ENCODE results near the gene CNTFR.

CNTFR gene

DNA sequence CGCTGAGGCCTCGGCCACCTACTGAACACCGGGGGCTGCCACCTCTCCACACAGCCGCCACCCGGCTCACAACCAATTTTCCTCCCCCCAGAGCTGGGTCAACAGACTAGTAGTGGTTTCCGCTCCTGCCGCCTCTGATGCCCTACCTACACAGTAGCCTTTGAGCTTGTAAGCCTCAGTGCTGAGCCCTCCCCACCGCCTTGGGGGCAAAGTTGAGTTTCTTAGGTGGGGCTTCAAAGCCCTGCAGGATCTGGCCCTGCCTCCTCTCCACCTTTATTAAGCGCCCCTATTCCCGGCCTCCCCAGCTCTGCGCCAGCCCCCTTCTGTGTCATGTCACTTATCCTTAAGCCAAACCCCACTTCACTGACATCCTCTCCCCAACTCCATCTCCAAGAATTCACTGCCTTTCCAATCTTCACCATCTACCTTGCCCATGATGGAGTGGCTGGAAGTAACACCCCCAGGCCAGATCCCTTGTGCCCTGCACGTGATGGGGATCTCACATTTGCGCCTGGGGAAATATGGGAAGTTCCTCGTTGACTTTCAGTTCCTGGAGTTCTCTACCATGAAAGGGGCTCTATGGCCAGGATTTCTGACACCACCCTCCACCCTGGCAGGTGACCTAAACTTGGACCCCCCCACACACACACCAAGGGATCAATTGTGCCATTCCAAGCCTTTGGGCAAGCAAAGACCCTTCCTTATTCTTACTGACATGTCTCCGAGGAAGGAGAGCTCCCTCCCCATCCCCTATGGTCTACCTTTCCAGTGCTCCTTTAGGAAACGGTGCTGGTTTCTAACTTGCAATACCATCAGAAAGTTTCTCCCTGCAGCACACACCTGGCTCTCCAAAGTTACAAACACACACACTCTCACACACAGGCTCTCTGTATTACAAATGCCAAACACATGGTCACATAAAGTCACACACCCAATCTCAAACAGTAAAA is 2.7 kb upstream of the CNTFR start:
- Histone ChIP-seq H3K27ac (peak overlapping the region in 8 of 21 experiments; percentile 38 to 74 (median 63)), H3K4me3 (peak overlapping the region in 5 of 7 experiments; percentile 26 to 63 (median 31))

DNA sequence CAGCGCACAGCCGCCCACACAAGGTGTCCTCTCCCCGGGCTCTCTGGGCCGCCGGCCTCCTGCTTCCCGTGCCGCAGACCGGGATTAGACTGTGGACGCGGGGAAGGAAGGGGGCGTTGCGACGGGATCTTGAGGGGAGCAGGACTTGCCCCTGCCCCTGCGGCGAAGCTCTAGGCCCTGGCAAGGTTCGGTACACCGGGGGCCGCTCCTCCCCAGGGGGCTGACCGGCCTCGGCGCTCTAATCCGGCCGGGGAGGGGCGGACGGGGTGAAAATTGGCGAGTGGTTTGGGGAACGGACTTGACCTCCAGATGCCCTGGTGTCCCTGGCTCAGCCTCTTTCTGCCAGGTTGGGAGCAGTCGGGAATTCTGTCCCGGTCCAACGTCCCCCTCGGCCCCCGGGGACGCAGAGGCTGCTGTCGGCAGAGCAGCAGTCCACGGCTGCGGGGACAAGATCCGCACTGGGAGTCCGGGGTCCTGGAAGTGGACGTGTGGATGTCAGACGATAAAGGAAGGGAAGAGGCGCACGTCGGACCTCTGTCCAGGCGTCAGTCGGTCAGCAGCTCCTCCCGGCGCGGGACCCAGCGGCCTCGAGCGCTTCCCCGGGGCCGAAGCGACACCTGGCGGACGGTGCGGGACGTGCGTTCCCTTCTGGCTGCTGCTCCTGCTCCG is 1.9 kb upstream of the CNTFR start:
- H3K27ac ChIP-seq: peak overlapping the region in 7 of 21 experiments; percentile 44 to 76 (median 63)
- H3K4me3 ChIP-seq: peak overlapping the region; percentile 22 to 63 (median 29)

- H3K27ac ChIP-seq: peak overlapping the region in 9 of 21 experiments; percentile 2 to 76 (median 51)
- peak overlapping the region; percentile 29 to 63 (median 36) for H3K4me3 ChIP-seq
Measured at GRCh38 chr9:34590381-34591247, 1.1 kb upstream of the CNTFR start.

GRCh38 chr9:34588671-34589635 is 571 bp downstream of the CNTFR start:
- Histone ChIP-seq H3K4me3 (peak overlapping the region in 6 of 7 experiments; percentile 29 to 63 (median 38)), H3K27ac (peak overlapping the region in 1 of 21 experiments; percentile 29)

DNA sequence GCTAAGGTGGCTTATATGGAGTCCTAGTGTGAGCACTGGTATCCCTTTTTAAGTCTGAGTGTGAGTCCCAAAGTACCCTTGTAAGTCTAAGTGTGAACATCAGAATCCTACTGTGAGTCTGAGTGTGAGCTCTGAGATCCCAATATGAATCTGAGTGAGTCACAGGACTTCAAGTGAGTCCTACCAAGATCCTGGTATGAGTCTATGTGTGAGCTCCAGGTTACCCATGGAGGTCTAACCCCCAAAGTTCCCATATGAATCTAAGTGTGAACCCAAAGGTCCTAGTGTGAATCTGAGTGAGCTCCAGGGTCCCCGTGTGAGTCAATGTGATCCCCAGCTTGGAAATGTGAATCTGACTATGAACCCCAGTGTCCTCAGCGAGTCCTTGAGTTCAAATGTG is 2.3 kb downstream of the CNTFR start:
- Histone ChIP-seq H3K27ac (no peak overlapping the region), H3K4me3 (no peak overlapping the region)

- Histone ChIP-seq H3K4me3 (no peak overlapping the region), H3K27ac (no peak overlapping the region)
Measured at GRCh38 chr9:34585946-34586669, 3.4 kb downstream of the CNTFR start.

DNA sequence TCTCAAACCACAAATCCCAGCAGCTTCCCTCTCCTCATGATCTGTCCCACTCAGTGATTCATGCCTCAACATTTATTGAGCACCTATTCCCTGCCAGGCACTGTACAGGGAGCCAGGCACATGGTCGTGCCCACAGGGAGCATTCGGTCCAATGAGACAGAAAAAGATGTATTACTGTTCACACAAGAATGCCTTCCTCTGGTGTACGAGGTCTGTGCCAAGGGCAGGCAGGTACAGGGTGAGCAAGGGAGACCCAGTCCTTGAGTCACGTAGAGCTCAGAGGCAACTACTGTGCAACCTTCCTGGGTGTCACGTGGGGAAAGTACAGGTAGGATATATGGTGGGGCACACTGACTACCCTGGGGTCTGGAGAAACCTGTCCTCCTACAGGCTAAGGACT is 4.6 kb downstream of the CNTFR start:
- Histone ChIP-seq H3K27ac (no peak overlapping the region), H3K4me3 (no peak overlapping the region)

DNA sequence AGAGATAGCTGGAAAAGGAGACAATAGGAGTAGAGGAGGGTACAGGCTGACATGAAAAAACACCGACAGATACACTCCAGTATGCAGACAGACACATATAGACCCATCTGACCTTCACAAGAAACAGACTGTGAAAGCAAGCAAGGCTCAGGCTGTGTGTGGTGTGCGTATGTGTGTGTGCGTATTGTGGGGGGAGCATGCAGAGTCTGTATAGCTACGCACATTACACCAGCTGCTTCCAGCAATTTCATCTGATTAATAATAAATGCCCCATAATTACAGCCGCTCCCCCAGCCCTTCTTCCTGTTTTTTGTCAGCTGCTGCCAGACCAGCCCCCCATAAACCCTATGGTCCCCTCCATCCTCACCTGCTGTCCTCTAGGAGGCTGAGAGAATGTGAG is 6.7 kb downstream of the CNTFR start:
- Histone ChIP-seq H3K27ac (no peak overlapping the region), H3K4me3 (no peak overlapping the region)

GRCh38 chr9:34581318-34581717 is 8.2 kb downstream of the CNTFR start:
- H3K27ac ChIP-seq: no peak overlapping the region
- no peak overlapping the region for H3K4me3 ChIP-seq

DNA sequence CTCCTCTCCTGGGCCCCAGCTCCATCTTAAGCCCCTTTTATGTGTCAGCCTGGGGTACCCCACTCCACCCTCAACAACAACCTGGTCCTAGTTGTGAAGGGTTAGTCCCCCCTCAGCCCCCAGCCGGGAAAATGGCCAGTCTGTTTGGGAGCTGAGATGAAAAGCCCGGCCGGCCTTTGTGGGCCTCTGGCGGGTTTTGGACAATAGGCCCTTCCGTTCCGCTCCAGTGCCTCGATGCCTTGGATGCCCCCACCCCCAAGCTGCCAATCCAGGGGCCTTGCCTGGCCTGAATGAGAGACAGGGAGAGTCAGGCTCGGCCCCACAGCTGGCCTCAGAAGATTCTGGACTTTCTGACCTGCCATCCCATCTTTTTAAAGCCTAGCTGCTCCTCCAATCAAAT is 9.2 kb downstream of the CNTFR start:
- H3K4me3 ChIP-seq: no peak overlapping the region
- no peak overlapping the region for H3K27ac ChIP-seq

DNA sequence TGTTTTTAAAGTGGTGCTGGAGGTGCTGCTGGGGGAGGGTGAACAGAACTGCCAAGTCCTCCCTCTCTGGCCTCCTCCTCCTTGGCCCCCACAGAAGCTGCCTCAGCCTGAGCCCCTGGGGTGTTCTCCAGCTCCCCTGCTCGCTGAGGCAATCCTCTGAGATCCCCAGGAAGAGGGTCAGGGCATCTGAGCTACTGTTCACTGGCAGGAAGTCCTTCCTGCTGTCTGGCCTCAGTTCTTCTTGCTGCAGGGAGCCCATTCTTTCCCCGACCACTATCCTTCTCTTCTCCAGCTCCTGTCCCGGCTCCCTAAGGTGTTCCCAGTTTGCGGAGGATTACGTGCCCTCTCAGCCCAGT is 9.7 kb downstream of the CNTFR start:
- no peak overlapping the region for H3K27ac ChIP-seq
- H3K4me3 ChIP-seq: no peak overlapping the region

DNA sequence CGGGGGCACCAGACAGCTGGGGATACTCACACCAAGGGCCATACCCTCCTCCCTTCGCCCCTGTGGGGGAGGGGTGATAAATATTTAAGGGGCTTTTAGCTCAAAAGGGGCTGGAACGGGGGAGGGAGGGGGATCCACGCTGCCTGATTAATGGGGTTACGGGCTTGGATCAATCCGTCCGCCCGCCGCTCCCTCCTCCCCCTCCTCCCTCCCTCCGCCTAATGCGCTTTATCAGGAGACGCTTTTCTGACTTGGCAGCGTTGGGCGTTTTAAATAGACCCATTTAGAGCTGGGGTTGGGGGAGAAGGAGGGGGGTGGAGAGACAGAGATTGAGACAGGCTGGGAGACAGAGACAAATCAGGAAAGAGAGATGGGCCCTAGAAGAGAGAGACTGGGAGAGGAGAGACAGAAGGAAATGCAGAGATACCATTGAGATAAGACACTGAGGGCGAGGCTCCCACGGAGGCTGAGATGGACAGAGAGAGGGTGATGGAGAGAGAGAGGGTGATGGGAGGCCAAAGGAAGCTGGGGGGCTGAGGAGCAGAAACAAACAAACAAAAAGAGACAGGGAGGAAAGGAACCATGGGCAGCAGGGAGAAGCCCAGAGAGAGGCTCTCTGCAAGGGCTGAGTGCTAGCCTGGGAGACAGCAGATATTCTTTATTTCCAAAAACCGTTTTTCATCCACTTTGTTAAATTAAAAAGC is 10.3 kb downstream of the CNTFR start:
- H3K27ac ChIP-seq: no peak overlapping the region

GRCh38 chr9:34578241-34579103 is 11.1 kb downstream of the CNTFR start:
- Histone ChIP-seq H3K27ac (peak overlapping the region in 3 of 21 experiments; percentile 37 to 64 (median 49)), H3K4me3 (peak overlapping the region in 5 of 7 experiments; percentile 11 to 24 (median 21))

More for the DNA sequence above, 10.3 kb downstream of the CNTFR start:
- no peak overlapping the region for H3K4me3 ChIP-seq

- H3K27ac ChIP-seq: peak overlapping the region in 4 of 21 experiments; percentile 28 to 64 (median 43)
Measured at GRCh38 chr9:34577400-34578240, 11.9 kb downstream of the CNTFR start.

GRCh38 chr9:34576597-34577399 is 12.7 kb downstream of the CNTFR start:
- H3K4me3 ChIP-seq: no peak overlapping the region
- no peak overlapping the region for H3K27ac ChIP-seq

More at GRCh38 chr9:34577400-34578240, 11.9 kb downstream of the CNTFR start:
- H3K4me3 ChIP-seq: peak overlapping the region in 5 of 7 experiments; percentile 11 to 24 (median 21)
